GM21526 (cell line): Measurements from ENCODE around the gene NMNAT2.
"Not testable (repeated sequence)": the region's sequence is repeated elsewhere in the genome, so short reads cannot be mapped to it uniquely, and the experiment has no call there.

ENCODE experiments used
- ATAC-seq: cut with Tn5 transposase; IDR thresholded peaks from one replicate; pipeline ENCODE4 v1.9.1; 2021; ENCODE audit warnings: moderate library complexity; ENCODE audit not compliant: unreplicated experiment, low FRiP score

Gene NMNAT2

DNA sequence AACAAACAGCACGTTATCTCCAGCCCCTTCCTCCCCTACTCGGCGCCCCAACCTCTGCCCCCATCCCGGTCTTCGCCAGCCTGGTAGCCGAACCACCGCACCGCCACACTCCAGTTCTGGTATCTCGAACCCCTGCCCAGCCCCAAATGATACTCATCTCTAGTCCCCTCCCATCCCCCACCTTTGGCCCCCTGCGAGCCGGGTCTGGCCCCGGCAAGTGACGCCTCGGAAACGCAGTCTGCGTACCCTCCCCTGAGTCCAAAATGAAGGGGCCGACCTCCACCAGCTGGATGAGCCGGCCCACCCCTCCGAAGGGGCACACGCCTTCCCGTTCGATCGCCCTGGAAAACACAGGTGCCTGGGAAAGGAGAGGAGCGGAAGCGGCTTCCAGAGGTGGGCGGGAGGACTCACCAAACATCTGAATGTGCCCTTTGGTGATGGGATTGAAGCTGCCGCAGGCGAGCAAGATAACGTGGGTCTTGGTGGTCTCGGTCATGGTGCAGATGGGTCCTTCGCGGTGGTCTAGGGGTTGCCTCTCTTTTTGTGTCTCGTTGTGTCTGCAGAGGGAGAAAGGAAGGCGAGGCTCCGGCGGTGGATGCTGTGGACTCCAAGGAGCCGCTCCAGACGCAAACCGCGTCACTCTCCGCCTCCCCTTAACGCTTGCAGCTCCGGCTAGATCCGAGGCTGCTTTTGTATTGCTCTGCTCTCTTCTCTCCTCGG, at the start of gene NMNAT2:
NMNAT2 (minus strand) TSS at position 609 of the 720 bp plus-strand sequence; CDS start at position 496, 113 bp downstream.
- no peak for ATAC-seq

DNA sequence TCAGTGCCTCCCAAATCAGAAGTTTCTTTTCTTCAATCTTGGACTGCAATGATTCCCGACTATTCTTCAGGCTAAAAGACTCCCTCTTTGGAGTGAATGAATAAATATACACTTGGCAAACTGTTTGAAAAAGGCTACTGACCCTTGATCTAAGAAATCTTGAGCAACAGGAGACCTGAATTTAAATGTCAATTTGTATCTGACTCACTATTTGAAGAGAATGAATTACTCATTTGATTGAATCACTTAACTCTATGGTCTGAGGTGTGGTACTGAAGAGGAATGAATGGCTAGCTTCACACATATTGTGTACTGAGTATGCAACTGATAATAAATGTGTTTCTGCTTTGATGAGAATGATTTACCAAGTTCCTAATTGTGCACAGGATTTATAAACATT, 49.5 kb upstream of the NMNAT2 start:
- ATAC-seq, result no peak

DNA sequence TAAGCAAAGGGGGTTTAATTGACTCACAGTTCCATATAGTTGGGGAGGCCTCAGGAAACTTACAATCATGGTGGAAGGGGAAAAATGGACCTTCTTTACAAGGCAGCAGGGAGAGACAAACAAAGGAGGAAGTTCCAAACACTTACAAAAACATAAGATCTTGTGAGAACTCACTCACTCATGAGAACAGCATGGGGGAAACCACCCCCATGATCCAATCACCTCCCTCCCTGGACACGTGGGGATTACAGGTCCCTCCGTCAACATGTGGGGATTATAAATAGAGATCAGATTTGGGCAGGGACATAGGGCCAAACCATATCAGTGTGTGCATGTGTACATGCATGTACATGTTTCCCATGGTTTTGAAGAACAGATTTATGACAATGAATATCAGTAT, 48.6 kb upstream of the NMNAT2 start:
- ATAC-seq, result no peak

DNA sequence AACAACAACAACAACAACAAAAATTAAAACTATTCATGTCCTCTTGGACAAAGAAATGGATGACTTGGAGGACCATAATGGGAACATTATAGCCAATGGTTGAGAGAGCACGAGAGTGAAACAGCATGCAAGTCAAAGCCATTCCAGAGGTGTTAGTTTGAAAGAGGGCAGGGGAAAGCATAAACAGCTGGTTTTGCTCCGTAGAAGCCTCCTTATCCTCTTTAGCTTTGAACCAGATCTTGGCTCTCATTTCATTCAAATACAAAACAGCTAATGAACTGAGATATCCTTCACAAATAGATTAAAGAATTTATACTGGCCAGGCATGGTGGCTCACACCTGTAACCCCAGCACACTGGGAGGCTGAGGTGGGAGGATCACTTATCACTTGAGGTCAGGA, 45.4 kb upstream of the NMNAT2 start:
- ATAC-seq, result no peak

DNA sequence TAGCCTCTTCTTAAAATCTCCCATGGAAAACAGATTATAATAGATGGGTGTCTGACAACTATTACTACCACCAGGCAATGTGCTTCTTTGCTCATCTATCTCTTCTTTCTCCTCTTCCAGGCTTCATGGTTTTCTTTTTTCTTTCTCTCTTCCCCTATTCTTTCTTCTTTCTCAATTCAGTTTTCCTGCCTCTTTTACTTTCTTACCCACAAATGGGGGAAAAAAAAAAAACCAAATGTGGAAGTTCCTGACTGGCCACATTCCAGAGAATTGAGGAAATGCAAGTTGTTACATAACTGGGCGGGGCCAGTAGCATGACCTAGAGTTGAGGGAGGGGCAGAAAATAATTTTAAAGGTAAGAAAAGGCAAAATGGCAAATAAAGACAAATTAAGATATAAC, 43.2 kb upstream of the NMNAT2 start:
- ATAC-seq, result no peak

DNA sequence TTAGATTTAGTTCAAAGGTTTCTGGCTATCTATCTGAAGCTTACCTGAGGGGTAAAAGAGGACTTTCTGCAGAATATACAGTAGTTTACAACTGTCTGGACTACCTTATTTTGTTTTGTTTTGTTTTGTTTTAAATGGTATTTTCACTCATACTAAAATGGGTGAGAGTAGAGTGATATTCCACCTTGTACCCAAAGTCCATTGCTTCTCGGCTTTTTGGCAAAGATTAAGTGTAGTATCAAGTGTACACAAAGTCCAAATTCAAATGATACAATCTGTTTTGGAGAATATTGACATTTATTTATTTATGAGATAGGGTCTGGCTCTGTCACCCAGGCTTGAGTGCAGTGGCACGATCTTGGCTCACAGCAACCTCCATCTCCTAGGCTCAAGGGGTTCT, 42.4 kb upstream of the NMNAT2 start:
- no peak for ATAC-seq

DNA sequence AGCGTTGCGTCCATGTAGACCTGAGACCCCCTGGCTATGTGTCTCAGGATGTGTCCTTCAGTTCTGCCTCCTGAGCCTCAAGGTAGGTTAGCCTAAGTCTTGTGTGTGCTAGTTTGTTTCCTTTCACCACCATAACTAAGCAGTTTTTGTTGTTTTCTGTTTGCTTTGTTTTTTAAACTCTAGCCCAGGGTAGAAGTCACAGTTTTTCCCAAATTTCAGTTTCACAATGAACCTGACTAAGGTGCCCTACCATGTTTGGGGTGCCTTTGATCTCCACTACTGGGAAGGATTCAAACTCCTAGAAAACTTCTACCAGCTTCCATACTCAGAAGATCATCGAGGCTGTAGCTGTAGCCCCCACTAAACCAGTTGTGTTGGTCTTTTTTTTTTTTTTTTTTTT, 39.3 kb upstream of the NMNAT2 start:
- no peak for ATAC-seq

DNA sequence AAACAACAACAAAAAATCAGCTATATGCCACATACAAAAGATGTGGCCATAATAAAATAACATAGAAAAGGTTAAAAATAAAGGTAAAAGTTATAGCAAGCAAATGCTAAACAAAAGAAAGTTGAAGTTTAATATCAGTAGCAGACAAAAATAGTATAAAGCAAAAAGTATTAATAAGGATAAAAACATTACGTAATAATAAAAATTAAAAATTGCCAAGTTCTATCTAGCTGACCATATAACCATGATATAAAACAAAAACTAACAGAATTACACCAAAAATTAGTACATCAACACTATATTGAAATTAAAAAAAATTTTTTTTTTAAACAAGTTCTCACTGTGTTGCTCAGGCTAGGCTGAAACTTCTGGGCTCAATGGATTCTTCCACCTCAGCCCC, 38.6 kb upstream of the NMNAT2 start:
- no peak for ATAC-seq

DNA sequence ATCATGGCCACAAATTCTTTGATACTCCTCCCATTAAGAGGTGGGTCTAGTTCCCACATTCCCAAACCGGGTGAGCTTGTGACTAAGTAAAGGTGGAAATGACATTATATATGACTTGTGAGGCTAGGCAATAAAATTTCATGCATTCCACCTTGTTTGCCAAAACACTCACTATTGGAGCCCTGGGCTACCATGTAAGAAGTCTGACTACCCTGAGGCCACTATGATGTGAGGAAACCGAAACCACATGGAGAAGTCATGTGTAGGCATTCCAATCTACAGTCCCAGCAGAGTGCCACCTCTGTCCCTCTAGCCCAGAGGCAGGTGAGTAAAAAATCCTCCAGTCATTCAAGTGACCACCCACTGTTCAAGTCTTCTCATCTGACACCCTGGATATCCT, 36.2 kb upstream of the NMNAT2 start:
- no peak for ATAC-seq

DNA sequence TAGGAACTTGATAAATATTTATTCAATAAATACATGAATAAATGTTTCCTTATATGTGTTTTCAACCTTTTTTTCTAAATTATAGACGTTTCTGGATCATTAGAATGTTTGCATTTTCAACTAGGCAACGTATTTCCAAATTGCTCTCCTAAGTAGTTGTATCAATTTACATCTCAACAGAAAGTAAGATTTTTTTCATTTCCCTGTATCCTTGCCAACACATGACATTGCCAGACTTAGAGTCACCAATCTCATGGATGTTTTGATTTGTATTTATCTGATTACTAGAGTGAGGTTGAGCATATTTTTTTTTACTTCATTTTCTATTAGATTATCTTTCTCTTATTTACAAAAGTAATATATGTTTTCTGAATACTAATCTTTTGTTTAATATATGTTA, 31.9 kb upstream of the NMNAT2 start:
- no peak for ATAC-seq

DNA sequence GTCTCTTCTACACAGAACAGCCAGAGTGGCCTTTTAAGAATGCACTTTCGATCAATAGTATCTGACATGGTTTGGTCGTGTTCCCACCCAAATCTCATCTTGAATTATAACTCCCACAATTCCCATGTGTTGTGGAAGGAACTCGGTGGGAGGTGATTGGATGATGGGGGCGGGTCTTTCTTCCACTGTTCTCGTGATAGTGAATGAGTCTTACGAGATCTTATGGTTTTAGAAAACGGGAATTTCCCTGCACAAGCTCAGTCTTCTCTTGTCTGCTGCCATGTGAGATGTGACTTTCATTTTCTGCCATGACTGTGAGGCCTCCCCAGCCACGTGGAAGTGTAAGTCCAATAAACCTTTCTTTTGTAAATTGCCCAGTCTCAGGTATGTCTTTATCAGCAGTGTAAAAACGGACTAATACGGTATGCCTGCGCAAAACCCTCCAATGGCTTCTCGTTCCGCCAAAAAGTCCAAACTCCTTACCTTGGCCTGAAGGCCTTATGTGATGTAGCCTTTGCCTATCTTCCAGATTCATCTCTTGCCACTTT, 31.1 kb upstream of the NMNAT2 start:
- no peak for ATAC-seq

DNA sequence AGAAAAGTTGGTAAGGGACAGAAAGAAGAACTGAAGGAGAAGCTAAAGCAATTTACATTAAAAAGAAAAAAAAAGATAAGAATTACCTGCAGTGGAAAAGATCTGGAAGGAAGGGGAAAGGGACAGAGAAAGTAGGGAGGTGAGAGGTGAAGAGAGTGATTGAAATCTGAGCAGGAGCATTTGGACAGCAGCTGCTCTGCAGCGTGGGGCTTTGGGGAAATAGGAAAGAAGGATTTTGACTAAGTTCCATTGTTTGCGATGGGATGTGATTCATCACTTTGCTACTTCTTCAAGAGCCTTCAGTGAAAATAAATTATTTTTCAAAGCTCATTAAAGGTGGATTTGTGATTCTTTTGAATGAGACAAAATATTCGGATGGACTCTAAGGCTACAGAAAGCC, 26.1 kb upstream of the NMNAT2 start:
- no peak for ATAC-seq

DNA sequence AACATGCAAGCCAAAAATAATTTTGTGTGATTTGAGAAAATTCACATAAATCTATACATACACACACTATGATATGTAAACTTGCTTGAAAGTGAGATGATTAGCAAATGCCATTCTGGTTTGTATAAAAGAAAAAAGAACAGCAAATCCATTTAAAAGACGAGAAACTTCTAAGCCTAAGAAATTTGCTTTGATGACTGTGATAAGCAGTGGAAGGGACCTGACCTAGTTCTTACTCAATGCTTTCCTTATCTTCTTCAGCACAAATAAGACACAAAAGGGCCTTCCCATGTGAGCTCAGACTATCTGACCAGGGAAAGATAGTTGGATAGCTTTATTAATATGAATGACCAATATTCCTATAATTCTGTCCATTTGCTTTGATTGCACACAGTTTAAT, 25.3 kb upstream of the NMNAT2 start:
- no peak for ATAC-seq

DNA sequence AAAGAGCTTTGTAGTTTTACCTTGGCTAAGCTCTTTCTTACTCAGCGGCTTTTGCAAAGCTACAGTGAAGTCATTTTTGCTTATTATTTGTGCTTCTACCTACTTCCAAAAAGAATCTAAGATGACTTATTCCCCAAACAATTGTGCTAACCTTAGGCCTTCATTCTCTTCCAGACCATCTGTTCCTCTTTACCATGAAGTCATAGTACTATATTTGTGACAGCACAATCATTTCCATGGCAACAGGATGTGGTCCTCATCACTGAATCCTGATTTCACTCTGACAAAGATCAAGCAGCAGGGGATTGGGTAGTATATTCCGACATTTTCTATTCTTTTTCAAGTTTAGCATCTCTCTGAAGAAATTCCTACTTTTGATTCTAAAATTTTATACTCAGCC, 24.8 kb upstream of the NMNAT2 start:
- no peak for ATAC-seq

DNA sequence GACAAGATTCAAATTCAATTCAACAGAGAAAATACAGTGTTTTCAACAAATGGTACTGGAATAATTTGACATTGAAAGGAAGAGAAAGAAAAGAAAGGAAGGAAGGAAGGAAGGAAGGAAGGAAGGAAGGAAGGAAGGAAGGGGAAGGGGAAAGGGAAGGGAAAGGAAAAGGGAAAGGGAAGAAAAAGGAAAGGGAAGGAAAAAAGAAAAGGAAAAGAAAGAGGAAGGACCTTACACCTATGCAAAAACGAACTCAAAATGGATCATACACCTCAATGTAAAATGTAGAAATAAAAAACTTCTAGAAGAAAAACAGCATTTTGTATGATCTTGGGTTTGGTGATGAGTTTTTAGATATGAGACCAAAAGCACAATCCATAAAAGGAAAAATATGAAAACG, 19.9 kb upstream of the NMNAT2 start:
- ATAC-seq, result no peak

DNA sequence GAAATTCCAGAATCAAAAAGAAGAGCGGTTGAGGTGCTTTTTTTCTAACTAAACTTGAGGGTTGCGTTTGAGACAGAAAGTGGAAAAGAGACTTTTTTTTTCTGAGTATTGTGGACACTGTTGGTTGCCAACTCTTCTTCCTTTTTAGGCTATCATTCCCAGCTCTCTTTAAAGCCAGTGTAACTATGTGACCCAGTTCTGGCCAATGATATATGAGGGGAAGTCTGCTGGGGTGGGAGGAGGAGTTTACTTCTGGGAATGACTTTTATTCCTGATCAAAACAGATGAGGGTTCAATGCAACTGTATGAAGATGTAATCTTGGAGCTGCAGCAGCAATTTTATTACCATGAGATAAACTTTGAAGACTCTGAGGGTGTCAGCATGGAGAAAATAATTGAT, 17.3 kb upstream of the NMNAT2 start:
- no peak for ATAC-seq

DNA sequence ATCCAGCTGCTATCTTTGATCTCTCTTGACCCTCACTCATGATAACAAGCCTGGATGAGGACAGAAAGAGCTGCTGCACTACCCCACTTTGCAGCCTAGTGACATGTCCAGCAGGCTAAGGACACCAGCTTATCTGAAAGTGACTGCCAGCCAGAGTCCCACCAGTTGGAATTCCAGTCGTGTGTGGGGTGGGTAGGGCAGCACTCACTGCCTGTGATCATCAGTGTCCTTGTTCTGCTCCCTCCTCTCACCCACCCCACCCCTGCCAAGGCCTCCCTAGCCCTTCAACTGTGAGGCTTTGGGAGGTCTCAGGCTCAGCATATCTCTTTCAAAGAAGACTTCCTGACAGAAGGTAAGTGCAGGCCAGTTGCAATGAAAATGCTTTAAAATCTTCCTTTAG, 15.5 kb upstream of the NMNAT2 start:
- no peak for ATAC-seq

DNA sequence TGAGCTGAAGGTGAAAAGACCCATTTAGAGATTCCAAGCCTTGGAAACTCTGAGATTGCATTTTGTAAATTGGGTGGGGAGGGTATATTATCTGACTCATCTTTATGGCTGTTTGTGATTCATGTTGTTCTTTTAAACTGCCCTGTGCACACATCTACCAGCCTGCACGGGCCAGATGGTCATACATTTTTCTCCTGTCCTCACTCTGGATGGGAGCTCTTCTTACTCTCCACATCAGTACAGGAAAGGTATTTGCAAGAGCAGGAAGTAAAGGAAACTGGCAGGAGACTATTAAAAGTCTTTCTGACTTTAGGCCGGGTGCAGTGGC, 14.3 kb upstream of the NMNAT2 start:
- ATAC-seq, result no peak

DNA sequence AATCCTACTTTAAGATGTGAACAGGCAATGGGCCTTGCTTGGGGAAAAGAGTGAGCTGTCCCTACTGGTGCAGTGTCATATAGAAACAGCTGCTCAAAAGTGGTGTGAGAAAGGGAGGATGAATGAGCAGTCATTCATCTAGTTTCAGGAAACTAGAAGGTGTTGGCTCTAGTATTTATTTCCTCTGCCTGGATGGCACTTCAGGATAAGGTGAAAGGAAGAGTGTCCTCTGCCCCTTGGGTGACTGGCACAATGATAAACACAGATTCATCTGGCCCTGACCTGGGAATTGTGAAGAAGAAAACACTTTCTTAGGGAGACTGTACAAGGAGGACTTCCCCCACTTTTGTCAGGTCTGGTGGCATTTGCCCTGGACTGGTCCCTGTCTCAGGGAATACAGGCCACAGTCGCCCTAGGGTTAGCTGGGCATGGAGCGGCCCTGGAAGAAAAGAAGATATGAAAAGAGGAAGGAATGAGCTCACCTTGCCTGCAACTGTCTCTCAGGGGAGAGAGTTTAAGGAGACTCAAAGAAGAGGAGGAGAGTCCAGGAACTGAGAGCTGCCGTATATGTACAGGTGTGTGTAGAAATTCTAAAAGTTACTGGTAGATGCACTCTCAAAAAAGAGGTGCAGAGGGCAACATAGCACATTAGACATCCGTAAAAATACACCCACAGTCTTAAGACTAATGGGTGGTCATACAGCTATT, 13.8 kb upstream of the NMNAT2 start:
- ATAC-seq, result no peak

DNA sequence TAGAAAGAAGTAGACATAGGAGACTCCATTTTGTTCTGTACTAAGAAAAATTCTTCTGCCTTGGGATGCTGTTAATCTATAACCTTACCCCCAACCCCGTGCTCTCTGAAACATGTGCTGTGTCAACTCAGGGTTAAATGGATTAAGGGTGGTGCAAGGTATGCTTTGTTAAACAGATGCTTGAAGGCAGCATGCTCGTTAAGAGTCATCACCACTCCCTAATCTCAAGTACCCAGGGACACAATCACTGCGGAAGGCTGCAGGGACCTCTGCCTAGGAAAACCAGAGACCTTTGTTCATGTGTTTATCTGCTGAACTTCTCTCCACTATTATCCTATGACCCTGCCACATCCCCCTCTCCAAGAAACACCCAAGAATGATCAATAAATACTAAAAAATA, 9.4 kb upstream of the NMNAT2 start:
- ATAC-seq, result not testable (repeated sequence)

DNA sequence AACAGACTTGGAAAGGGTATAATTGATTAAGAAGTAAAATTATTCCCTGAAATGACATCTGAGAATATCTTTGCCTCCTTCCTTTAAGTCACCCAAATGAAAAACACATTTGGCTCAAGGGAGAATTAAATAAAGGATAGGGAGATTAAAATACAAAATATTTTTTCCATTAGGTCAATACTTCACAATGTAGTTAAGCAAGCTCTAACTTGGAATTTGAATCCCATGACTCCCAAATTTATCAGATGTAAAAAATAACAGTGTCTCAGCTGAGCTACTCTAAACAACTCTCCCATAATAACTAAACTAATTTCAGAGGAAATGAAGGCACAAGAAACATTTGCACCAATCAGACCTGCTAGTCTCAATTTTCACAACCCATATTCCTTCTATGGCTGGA, 6.5 kb upstream of the NMNAT2 start:
- no peak for ATAC-seq

DNA sequence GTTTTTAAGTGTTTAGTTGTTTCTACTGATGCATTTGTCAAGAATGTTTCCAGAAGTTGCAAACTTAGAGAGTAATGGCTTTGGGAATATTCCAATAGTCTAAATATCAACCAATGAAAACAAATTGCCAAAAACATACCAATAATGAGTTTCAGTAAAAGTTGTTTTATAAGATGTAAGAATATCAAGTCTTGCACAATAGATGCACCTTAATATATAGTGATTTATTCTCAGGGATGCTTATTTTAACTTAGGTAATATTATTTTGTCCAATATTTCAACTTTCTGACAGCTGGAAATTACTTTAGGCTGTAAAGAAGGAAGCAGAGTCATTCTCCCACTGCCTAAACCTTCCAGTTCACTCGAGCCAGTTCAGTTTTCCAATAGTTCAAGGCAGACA, 5.4 kb upstream of the NMNAT2 start:
- no peak for ATAC-seq
